Measurements from ENCODE around the gene KCTD13. TPM values are rescaled to one million over a fixed set of nuclear protein-coding genes. Genes with fewer than 3 reads are reported as not detected.
"Not testable (repeated sequence)": the region's sequence is repeated elsewhere in the genome, so short reads cannot be mapped to it uniquely, and the experiment has no call there.

KCTD13 gene
- total and polyA plus RNA-seq, 5 experiments from 2014 or later = 5.4 to 75.9 (median 10.0) TPM

DNA sequence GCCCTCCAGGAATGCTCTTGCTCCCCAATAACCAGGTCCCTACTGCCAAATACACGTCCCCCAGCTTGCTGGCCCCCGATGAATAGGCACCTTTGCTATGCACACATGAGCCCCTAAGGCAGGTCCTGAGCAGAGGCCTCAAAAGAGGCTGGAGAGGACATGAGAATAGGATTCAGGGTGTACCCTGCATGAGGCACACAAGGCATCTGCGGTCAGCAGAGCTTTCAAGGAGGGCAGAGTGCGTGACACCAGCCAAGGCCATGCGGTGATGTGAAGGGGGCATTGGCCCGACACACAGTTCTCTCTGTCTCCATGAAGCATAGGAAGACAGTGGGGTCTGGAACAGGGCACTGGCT is 33.6 kb downstream of the KCTD13 start:
- Mint-ChIP-seq H3K36me3 (peaks cover 0 to 4% (median 0%) of the 10 kb centered on the region in 3 donors), H3K4me3 (no peak overlapping the region), H3K27me3 (peaks cover 8 to 30% (median 13%) of the 10 kb centered on the region in 5 donors), H3K27ac (no peak overlapping the region), H3K4me1 (peaks cover 0 to 4% (median 2%) of the 10 kb centered on the region in 4 donors), H3K9me3 (peaks cover 0 to 1% (median 0%) of the 10 kb centered on the region in 9 donors)
- POLR2A ChIA-PET = no interaction called here
- DNase-seq = no peak
- no peak for ATAC-seq

DNA sequence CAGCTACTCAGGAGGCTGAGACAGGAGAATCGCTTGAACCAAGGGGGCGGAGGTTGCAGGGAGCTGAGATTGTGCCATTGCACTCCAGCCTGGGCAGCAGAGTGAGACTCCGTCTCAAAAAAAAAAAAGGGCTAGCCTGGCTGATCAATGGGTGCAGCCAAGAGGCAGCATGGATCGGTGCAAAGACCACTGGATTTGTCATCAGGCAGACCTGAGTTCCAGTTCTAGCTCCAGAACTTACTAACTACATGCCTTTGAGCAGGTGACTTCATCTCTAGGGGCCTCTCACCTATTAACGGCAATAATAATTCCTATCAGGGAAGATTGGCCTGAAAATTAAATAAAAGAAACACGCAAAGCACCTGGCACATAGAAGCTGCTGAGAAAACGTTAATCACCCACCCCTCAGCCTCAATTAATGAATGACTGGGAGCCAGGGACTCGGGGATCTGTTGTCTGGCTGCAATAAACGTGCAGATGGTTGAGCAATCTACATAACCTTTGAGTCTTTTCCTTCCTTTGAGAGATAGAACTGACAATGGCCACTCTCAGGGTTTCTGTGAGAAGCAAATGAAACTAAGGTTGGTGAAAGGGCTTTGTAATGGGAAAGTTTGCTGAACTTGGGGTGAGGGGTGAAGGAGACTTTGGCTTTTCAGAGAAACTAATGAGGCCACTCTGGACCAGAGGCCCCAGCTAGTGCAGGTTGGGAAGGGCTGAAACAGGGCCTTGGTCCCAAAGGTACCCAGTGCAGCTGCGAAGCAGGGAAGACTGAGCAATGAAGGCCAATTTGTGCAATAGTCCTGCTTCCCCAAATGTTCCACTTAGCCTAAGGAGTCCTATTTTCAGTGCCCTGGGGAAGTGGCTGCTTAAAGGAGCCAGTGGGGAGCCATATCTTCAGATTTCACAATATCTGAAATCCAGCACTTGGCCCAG is 34.2 kb downstream of the KCTD13 start:
- Mint-ChIP-seq H3K36me3 (no peaks in the 10 kb centered on the region), H3K9me3 (no peaks in the 10 kb centered on the region), H3K27me3 (peaks cover 4 to 23% (median 10%) of the 10 kb centered on the region in 5 donors), H3K4me1 (peaks cover 0 to 2% (median 0%) of the 10 kb centered on the region in 4 donors), H3K27ac (no peak overlapping the region), H3K4me3 (no peak overlapping the region)
- no peak for ATAC-seq
- DNase-seq = no peak
- POLR2A ChIA-PET = no interaction called here

DNA sequence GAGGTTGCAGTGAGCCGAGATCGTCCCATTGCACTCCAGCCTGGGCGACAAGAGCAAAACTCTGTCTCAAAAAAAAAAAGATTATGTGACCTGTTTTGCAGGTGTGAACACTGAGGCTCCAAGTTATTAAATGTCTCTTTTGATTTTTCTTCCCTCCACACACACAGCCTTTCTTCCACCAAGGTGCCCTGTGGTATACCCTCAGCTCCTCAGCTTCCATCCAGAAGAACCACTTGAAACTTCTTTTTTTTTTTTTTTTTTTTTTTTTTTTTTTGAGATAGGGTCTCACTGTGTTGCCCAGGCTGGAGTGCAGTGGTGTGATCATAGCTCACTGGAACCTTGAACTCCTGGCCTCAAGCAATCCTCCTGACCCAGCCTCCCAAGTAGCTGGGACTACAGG is 36.7 kb downstream of the KCTD13 start:
- POLR2A ChIA-PET = interaction anchor here (0.9 kb wide), 1 partner anchor 81 kb away, joined by 3 read pairs; no protein-coding TSS in a partner anchor
- not testable (repeated sequence) for H3K27ac Mint-ChIP-seq, H3K4me3 Mint-ChIP-seq, DNase-seq, ATAC-seq, H3K36me3 Mint-ChIP-seq, H3K4me1 Mint-ChIP-seq, H3K27me3 Mint-ChIP-seq, H3K9me3 Mint-ChIP-seq

DNA sequence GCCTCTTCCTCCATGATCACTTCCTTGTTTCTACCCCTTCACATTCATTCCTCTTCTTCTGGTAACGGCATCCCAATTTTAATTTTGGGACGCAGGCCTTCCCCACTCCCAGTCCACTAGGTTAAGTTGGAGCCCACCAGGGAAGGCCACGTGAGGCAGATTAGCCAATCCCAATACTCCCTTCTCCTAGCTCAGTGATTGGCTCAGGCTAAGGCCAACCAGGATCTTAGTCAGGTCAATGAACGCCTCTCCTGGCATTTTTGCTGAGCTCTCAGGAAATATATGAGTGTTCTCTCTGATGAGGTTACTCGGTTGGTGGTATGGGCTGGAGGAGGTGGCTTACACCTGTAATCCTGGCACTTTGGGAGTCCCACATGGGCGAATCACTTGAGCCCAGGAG is 42.0 kb downstream of the KCTD13 start:
- no peaks in the 10 kb centered on the region for H3K4me1 Mint-ChIP-seq
- H3K4me3 Mint-ChIP-seq = no peak overlapping the region
- peaks cover 4 to 28% (median 22%) of the 10 kb centered on the region in 5 donors for H3K27me3 Mint-ChIP-seq
- ATAC-seq = no peak
- no peaks in the 10 kb centered on the region for H3K36me3 Mint-ChIP-seq
- H3K27ac Mint-ChIP-seq = no peak overlapping the region
- POLR2A ChIA-PET = no interaction called here
- DNase-seq = no peak
- H3K9me3 Mint-ChIP-seq = no peaks in the 10 kb centered on the region

DNA sequence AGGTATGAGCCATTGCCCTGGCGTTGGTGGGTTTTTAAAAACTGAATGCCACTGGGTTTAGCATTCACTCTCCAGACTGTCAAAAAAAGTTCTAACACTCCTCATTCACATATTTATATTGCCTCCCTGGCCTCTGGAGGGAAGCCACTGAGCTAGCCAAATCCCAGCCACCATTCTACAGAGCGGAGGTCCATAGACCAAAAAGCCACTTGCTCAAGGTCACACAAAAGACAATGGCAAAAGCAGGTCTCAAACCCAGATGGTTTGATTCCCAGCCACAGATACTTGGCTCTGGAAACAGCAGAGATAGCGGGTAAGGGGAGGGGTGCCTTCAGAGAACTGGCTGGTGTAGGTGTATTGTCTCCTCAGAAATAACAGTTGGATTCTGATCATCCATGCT is 45.0 kb downstream of the KCTD13 start:
- ATAC-seq (no peak), DNase-seq (no peak)
- POLR2A ChIA-PET = interaction anchor here (0.6 to 0.7 kb wide), 2 partner anchors 74 to 197 kb away, joined by 3 read pairs; no protein-coding TSS in a partner anchor
- H3K27me3 Mint-ChIP-seq = peaks cover 8 to 47% (median 31%) of the 10 kb centered on the region in 5 donors
- no peak overlapping the region for H3K27ac Mint-ChIP-seq
- H3K4me3 Mint-ChIP-seq = no peak overlapping the region
- no peaks in the 10 kb centered on the region for H3K36me3 Mint-ChIP-seq
- no peaks in the 10 kb centered on the region for H3K9me3 Mint-ChIP-seq
- peaks cover 6 to 22% (median 18%) of the 10 kb centered on the region in 4 donors for H3K4me1 Mint-ChIP-seq

DNA sequence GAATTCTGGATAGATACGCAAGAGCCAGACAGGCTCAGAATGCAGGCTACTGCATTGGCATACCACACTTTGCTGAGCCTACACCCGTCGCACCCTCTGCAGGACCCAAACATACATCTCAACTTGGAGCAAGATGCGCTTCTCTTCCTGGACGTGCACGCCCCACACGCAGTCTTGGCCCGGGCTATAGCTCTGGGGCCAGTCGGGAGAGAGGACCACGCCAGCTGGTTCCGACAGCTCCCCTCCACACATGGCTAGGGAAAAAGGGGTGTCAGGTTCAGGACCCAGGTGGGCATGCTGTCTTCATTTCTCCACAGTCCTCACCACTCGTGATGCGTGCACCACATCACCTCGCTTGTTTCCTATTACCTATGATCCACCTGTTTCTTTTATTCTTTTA is 47.9 kb downstream of the KCTD13 start:
- Mint-ChIP-seq H3K27me3 (peaks cover 8 to 46% (median 25%) of the 10 kb centered on the region in 5 donors), H3K4me1 (peaks cover 6 to 26% (median 19%) of the 10 kb centered on the region in 4 donors), H3K36me3 (no peaks in the 10 kb centered on the region)

DNA sequence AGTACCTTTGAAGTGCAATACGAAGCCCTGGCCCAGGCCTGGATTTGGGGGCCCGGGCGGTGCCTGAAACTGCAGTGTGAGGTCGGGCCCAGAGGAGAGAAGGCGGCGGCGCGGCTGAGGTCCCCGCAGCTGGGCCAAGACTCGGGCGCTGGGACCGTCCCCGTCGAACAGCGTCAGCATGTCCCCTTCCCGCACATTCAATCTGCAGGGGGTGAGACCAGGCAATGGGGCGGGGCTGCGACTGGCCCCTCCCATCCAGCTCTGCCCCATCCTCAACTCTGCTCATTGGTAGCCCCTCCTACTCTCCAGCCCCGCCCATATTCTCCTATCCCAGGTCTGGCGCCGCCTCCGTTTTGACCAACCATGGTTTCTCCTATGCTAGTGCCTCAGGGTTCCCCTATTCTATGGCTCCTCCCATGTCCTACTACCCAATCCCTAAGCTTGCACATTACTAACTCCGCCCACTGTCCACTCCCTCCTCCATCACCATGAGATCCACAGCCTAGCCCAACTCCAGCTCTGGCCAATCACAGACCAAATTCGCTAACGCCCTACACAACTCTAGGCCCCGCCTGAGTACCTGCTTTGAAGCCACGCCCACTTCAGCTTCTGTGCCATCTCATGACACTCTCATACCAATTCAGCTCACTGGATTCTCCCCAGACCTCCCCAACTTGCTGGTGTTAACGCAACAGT is 48.6 kb downstream of the KCTD13 start:
- Mint-ChIP-seq H3K27ac (peak overlapping the region in 3 of 10 donors; percentile 6 to 86 (median 8)), H3K27me3 (peaks cover 8 to 40% (median 20%) of the 10 kb centered on the region in 5 donors), H3K9me3 (no peaks in the 10 kb centered on the region), H3K4me1 (peaks cover 6 to 26% (median 19%) of the 10 kb centered on the region in 4 donors), H3K36me3 (no peaks in the 10 kb centered on the region), H3K4me3 (peak overlapping the region; percentile 16 to 84 (median 70))
- DNase-seq (peak in 7 of 10 donors; percentile 5 to 36 (median 13)), ATAC-seq (peak; percentile 56 to 76)
- POLR2A ChIA-PET = interaction anchor here (1.1 kb wide), 2 partner anchors 13 to 49 kb away, joined by 3 read pairs; partner anchors contain the start of gene KCTD13

More for the DNA sequence above, 47.9 kb downstream of the KCTD13 start:
- no peak overlapping the region for H3K27ac Mint-ChIP-seq
- DNase-seq (no peak), ATAC-seq (no peak)
- H3K9me3 Mint-ChIP-seq = no peaks in the 10 kb centered on the region
- peak overlapping the region in 5 of 10 donors; percentile 54 to 84 (median 78) for H3K4me3 Mint-ChIP-seq
- POLR2A ChIA-PET = interaction anchor here (1.1 kb wide), 1 partner anchor 48 kb away, joined by 3 read pairs; the partner anchor contains the start of gene KCTD13

DNA sequence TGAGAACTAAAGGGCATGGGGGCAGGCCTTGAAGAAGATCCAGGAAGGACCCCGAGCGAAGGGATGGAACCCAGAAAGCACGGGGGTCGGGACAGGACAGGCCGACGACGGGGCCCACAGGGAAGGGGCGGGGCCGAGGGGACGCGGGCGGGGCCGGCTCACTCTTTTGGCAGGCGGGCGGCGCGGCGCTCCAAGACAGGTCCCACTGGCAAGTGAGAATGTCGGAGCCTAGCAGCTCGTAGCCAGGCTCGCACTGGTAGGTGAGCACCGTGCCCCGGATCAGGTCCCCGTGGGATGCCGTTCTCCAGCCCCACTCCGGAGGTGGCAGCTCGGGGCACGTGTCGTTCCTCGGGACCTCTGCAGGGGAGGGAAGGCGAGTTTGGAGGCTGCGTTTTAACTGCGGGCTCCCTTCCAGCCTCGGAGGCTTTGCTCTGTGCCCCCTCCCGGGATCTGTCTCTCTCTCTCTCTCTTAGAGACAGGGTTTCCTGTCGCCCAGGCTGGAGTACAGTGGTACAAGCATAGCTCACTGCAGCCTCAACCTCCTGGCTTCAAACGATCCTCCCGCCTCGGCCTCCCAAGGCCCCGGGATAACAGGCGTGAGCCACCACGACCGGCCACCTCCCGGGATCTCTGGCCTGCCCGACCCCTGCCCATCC is 49.3 kb downstream of the KCTD13 start:
- peaks cover 8 to 40% (median 20%) of the 10 kb centered on the region in 5 donors for H3K27me3 Mint-ChIP-seq
- peaks cover 6 to 26% (median 19%) of the 10 kb centered on the region in 4 donors for H3K4me1 Mint-ChIP-seq
- H3K36me3 Mint-ChIP-seq = no peaks in the 10 kb centered on the region
- ATAC-seq (peak; percentile 59 to 74), DNase-seq (peak in 7 of 10 donors; percentile 14 to 41 (median 18))
- peak overlapping the region in 1 of 10 donors; percentile 56 for H3K27ac Mint-ChIP-seq
- POLR2A ChIA-PET = interaction anchor here (1.1 kb wide), 1 partner anchor 13 kb away, joined by 3 read pairs; no protein-coding TSS in a partner anchor
- H3K4me3 Mint-ChIP-seq = peak overlapping the region; percentile 54 to 83 (median 70)
- no peaks in the 10 kb centered on the region for H3K9me3 Mint-ChIP-seq

DNA sequence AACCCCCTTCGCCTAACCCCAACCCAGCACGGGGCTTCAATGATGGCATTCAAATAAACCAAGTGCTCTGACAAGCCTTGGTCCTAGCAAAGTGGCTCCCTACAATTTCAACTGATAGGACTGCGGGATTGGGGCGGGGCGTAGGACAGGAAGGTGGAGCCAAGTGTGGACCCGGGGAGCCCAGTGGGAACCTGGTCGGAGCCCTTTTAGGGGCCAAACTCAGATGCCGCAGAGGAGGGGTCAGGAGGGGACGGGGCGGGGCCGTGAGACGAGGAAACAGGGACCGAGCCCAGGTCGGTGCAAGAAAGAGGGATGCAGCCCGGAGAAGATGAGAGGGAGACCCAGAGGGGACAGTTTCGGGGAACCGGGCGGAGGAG is 49.8 kb downstream of the KCTD13 start:
- Mint-ChIP-seq H3K4me3 (peak overlapping the region; percentile 54 to 83 (median 70)), H3K4me1 (peaks cover 6 to 26% (median 19%) of the 10 kb centered on the region in 4 donors), H3K27ac (peak overlapping the region in 2 of 10 donors; percentile 25 to 64), H3K27me3 (peaks cover 8 to 38% (median 20%) of the 10 kb centered on the region in 5 donors), H3K36me3 (no peaks in the 10 kb centered on the region), H3K9me3 (no peaks in the 10 kb centered on the region)
- POLR2A ChIA-PET = interaction anchor here (1.1 kb wide), 1 partner anchor 12 kb away, joined by 3 read pairs; no protein-coding TSS in a partner anchor
- peak in 1 of 2 donors; percentile 21 for ATAC-seq
- DNase-seq = no peak

DNA sequence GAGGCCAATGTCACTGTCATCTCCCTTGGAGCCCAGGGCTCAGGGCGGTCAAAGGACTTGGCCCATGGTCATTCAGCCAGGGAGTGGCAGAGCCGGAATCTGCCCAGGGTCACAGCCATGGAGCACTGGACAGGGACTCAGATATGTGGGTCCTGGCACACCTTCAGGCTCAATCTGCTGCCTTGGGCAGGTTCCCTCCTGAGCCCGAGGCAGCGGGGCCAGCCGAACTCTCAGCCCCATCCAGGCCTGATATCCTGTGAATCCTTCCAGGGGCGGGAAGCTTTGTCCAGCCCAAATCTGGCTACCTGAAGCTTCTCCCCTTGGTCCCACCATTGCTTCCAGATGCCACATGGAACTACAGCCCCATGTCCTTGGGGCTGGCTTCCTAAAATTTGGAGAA is 50.8 kb downstream of the KCTD13 start:
- POLR2A ChIA-PET = interaction anchor here (0.7 kb wide), 1 partner anchor 34 kb away, joined by 4 read pairs; no protein-coding TSS in a partner anchor
- Mint-ChIP-seq H3K27me3 (peaks cover 7 to 34% (median 17%) of the 10 kb centered on the region in 5 donors), H3K27ac (no peak overlapping the region), H3K9me3 (no peaks in the 10 kb centered on the region), H3K4me1 (peaks cover 6 to 26% (median 19%) of the 10 kb centered on the region in 4 donors), H3K36me3 (no peaks in the 10 kb centered on the region), H3K4me3 (no peak overlapping the region)
- DNase-seq = no peak
- ATAC-seq = no peak

DNA sequence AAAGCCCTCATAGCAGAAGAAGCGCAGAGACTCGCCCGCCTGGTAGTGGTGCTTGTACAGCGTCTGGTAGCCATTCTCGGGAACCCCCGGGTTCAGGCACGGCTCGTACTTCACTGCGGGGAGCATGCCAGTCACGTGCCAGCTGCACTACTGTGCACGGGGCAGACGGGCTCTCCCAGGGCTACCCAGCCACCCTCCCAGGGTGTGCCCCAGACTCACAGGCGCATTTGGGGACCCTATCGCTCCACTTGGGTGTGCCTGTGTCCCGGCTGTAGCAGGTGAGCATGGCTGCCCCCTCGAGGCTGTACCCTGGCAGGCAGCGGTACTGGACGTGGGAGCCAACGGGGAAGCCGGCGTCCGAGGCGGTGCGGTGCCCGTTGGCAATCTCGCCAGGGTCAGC is 52.7 kb downstream of the KCTD13 start:
- no peak for DNase-seq
- peaks cover 4 to 24% (median 15%) of the 10 kb centered on the region in 5 donors for H3K27me3 Mint-ChIP-seq
- H3K4me3 Mint-ChIP-seq = no peak overlapping the region
- no peak overlapping the region for H3K27ac Mint-ChIP-seq
- H3K36me3 Mint-ChIP-seq = no peaks in the 10 kb centered on the region
- H3K9me3 Mint-ChIP-seq = no peaks in the 10 kb centered on the region
- POLR2A ChIA-PET = interaction anchor here (0.7 kb wide), 1 partner anchor 30 kb away, joined by 3 read pairs; no protein-coding TSS in a partner anchor
- no peak for ATAC-seq
- peaks cover 6 to 26% (median 19%) of the 10 kb centered on the region in 4 donors for H3K4me1 Mint-ChIP-seq
